GM18868 (cell line): ENCODE measurements around the gene GALNT7.
"Not testable (repeated sequence)": the region's sequence is repeated elsewhere in the genome, so short reads cannot be mapped to it uniquely, and the experiment has no call there.

ENCODE experiments used
- ATAC-seq: cut with Tn5 transposase; IDR thresholded peaks from one replicate; pipeline ENCODE4 v1.9.1; 2021; ENCODE audit warnings: mild to moderate bottlenecking, moderate library complexity; ENCODE audit not compliant: unreplicated experiment

Gene GALNT7

GRCh38 chr4:173165706-173166105 is 2.9 kb upstream of the GALNT7 start:
- no peak for ATAC-seq

GRCh38 chr4:173166491-173166890 is 2.1 kb upstream of the GALNT7 start:
- ATAC-seq: no peak

GRCh38 chr4:173167758-173168395 is 734 bp upstream of the GALNT7 start:
- peak; percentile 3 for ATAC-seq

GRCh38 chr4:173169178-173169427 is 492 bp downstream of the GALNT7 start:
- no peak for ATAC-seq

GRCh38 chr4:173169428-173170181 is 994 bp downstream of the GALNT7 start:
- peak; percentile 60 for ATAC-seq

GRCh38 chr4:173170182-173170778 is 1.7 kb downstream of the GALNT7 start:
- no peak for ATAC-seq

- no peak for ATAC-seq
These were observed 2.5 kb downstream of the GALNT7 start for GRCh38 chr4:173171098-173171497.

- ATAC-seq: no peak
These were observed 3.4 kb downstream of the GALNT7 start for GRCh38 chr4:173171987-173172386.

GRCh38 chr4:173174184-173174583 is 5.6 kb downstream of the GALNT7 start:
- ATAC-seq: no peak

GRCh38 chr4:173174594-173175012 is 6.0 kb downstream of the GALNT7 start:
- no peak for ATAC-seq

- no peak for ATAC-seq
These were observed 7.4 kb downstream of the GALNT7 start for GRCh38 chr4:173176010-173176409.

GRCh38 chr4:173177232-173177631 is 8.6 kb downstream of the GALNT7 start:
- ATAC-seq: no peak

- ATAC-seq: no peak
These were observed 9.5 kb downstream of the GALNT7 start for GRCh38 chr4:173178144-173178543.

- peak; percentile 63 for ATAC-seq
These were observed 13.2 kb downstream of the GALNT7 start for GRCh38 chr4:173181848-173182247.

GRCh38 chr4:173182403-173182802 is 13.8 kb downstream of the GALNT7 start:
- no peak for ATAC-seq

GRCh38 chr4:173183659-173184247 is 15.1 kb downstream of the GALNT7 start:
- ATAC-seq: not testable (repeated sequence)

GRCh38 chr4:173185847-173186510 is 17.4 kb downstream of the GALNT7 start:
- peak; percentile 56 for ATAC-seq

- no peak for ATAC-seq
These were observed 19.1 kb downstream of the GALNT7 start for GRCh38 chr4:173187732-173188131.

GRCh38 chr4:173188648-173189047 is 20.0 kb downstream of the GALNT7 start:
- no peak for ATAC-seq

GRCh38 chr4:173189117-173189693 is 20.6 kb downstream of the GALNT7 start:
- no peak for ATAC-seq

GRCh38 chr4:173191623-173192041 is 23.0 kb downstream of the GALNT7 start:
- ATAC-seq: peak; percentile 36
